Ascending aorta (tissue), 2 donors: ENCODE results near the gene MAN2A1. TPM values are rescaled to one million over a fixed set of nuclear protein-coding genes. Genes with fewer than 3 reads are reported as not detected.

Experiments
- DNase-seq, 2 donors: peaks; one replicate each; pipeline ENCODE4 v3.0.0-alpha.2; 2019; ENCODE audit warnings: low spot score in 2 of 2
- H3K27ac ChIP-seq, 2 donors: fragments of 200-600 bp; sonication (generic); one replicate each; pipeline ENCODE4 v1.5.1; 2016 to 2017; ENCODE audit warnings: mild to moderate bottlenecking in 1 of 2
- H3K27me3 ChIP-seq: fragments of 200-600 bp; sonication (generic); one replicate; pipeline ENCODE4 v1.5.1; 2017
- H3K36me3 ChIP-seq, 2 donors: fragments of 200-600 bp; sonication (generic); one replicate each; pipeline ENCODE4 v1.5.1; 2016
- H3K4me1 ChIP-seq, 2 donors: fragments of 200-600 bp; sonication (generic); one replicate each; pipeline ENCODE4 v1.5.1; 2016 to 2017; ENCODE audit warnings: mild to moderate bottlenecking in 1 of 2
- H3K4me3 ChIP-seq, 2 donors: fragments of 200-600 bp; sonication (generic); one replicate each; pipeline ENCODE4 v1.5.1; 2016 to 2017; ENCODE audit warnings: mild to moderate bottlenecking in 1 of 2
- H3K9me3 ChIP-seq, 2 donors: fragments of 200-600 bp; sonication (generic); one replicate each; pipeline ENCODE4 v1.5.1; 2016
- intact Hi-C: fragments of 100-400 bp; cut with DNase I; formaldehyde crosslinking; loops from one replicate; pipeline ENCODE4 v1.15.1; 2023
- total RNA-seq: library from RNA; depleted of rRNA; stranded (reverse); fragments of >200 nt; gene quantifications from one replicate; pipeline ENCODE4 v1.1.0, GENCODE V29; 2016
- TF ChIP-seq, protein P1 (sequence below), 3 experiments: fragments of 200-600 bp in 2 of 3; fragments of 450-650 bp in 1 of 3; sonication (generic) in 2 of 3; IDR thresholded peaks; one replicate each; pipeline ENCODE4 v1.5.1; 2016 to 2019; ENCODE audit warnings: antibody characterized with exemption in 3 of 3, mild to moderate bottlenecking in 1 of 3, moderate library complexity in 1 of 3

MAN2A1 gene
- total RNA-seq, 1 donor from 2014 or later = 37.0 TPM

DNA sequence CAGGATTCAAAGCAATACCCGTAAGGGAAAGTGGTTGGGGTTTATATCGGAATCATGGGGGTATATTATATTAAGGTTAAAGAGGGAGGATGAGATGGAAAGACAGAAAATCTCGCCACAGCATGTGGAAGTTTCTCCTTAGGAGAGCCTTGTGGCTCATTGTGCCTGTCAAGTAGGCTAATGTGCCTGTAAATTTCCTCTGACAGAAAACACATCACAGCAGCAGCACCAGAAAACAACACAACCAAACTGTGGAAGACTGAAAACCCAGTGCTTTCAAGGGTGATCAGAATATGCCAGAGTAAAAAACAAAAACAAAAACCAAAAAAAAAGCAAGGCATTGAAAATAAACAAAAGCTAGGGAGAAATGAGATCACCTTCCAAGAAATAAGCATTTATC lies 11.3 kb upstream of the MAN2A1 start:
- Histone ChIP-seq H3K36me3 (no peaks in the 10 kb centered on the region), H3K4me1 (no peaks in the 10 kb centered on the region), H3K27ac (no peak overlapping the region), H3K27me3 (no peaks in the 10 kb centered on the region), H3K9me3 (no peaks in the 10 kb centered on the region), H3K4me3 (no peak overlapping the region)
- intact Hi-C loops = no loop called here
- TF ChIP-seq, protein P1, sequence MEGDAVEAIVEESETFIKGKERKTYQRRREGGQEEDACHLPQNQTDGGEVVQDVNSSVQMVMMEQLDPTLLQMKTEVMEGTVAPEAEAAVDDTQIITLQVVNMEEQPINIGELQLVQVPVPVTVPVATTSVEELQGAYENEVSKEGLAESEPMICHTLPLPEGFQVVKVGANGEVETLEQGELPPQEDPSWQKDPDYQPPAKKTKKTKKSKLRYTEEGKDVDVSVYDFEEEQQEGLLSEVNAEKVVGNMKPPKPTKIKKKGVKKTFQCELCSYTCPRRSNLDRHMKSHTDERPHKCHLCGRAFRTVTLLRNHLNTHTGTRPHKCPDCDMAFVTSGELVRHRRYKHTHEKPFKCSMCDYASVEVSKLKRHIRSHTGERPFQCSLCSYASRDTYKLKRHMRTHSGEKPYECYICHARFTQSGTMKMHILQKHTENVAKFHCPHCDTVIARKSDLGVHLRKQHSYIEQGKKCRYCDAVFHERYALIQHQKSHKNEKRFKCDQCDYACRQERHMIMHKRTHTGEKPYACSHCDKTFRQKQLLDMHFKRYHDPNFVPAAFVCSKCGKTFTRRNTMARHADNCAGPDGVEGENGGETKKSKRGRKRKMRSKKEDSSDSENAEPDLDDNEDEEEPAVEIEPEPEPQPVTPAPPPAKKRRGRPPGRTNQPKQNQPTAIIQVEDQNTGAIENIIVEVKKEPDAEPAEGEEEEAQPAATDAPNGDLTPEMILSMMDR (IDR thresholded peaks at IDR 0.05) = no peak
- no peak for DNase-seq

DNA sequence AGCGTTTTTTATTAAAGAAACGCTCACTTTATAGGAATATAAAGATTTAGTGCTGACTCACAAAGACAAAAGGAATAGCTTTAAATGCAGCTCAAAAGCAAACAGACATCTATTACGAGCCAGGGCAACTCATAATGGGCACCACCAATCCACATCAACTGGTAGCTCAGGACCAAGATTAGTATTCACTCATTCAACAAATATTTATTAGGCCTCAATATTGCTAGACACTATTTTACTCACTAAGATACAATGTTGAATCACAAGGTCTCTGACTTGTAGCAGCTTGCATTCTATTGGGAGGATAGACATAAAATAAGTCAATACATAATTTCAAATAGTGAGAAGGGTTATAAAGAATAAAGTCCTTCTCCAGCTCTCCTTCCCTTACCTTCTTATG lies 8.0 kb upstream of the MAN2A1 start:
- no peak overlapping the region for H3K27ac ChIP-seq

DNA sequence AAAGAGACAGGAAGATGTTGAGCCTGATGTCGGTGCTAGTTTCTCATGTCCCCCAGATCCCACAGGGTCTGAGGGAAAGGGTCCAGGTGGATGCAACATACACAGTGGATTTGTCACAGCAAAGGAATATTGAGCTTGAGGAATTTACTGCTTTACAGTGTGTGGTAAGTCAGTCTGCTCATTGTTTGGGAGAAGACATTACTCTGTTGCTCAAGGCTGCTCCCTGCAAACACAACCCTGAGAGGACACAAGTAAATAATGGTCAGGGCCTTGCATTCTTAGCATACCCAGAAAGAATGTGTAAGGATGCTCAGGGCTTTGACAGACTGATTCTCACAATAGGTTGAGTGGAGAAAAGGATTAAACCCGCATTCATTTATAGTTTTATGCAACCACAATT lies 7.3 kb upstream of the MAN2A1 start:
- Histone ChIP-seq H3K9me3 (no peaks in the 10 kb centered on the region), H3K4me1 (no peaks in the 10 kb centered on the region), H3K36me3 (no peaks in the 10 kb centered on the region), H3K27me3 (no peaks in the 10 kb centered on the region), H3K4me3 (no peak overlapping the region), H3K27ac (no peak overlapping the region)
- no peak for DNase-seq
- intact Hi-C loops = no loop called here
- TF ChIP-seq, protein P1 (IDR thresholded peaks at IDR 0.05) = no peak

More for the DNA sequence above, 8.0 kb upstream of the MAN2A1 start:
- TF ChIP-seq, protein P1 (IDR thresholded peaks at IDR 0.05) = no peak
- DNase-seq = no peak
- Histone ChIP-seq H3K36me3 (no peaks in the 10 kb centered on the region), H3K4me3 (no peak overlapping the region), H3K27me3 (no peaks in the 10 kb centered on the region), H3K4me1 (no peaks in the 10 kb centered on the region), H3K9me3 (no peaks in the 10 kb centered on the region)
- intact Hi-C loops = no loop called here

DNA sequence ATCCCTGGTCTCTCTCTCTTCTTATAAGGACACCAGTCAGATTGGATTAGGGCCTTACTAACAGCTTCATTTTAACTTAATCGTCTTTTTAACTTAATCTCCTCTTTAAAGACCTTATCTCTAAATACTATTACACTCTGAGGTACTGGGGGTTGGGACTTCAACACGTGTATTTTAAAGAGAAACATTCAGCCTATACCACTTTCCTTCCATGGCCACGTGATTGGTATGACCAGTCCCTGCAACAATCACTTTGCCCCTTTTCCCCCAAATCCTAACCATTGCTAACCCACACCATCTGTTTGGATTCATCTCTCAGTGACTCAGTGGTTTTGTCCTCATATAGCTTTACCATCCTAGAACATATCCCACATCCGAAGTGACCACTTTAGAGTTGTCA lies 3.8 kb upstream of the MAN2A1 start:
- DNase-seq = no peak
- no peak overlapping the region for H3K27ac ChIP-seq
- H3K4me3 ChIP-seq = no peak overlapping the region
- H3K27me3 ChIP-seq = no peaks in the 10 kb centered on the region
- H3K4me1 ChIP-seq = no peaks in the 10 kb centered on the region
- intact Hi-C loops = loop anchor here (5.0 kb wide), 1 partner anchor 301 kb away; no protein-coding TSS in a partner anchor
- TF ChIP-seq, protein P1 (IDR thresholded peaks at IDR 0.05) = no peak
- peaks cover 0 to 4% of the 10 kb centered on the region in 2 donors for H3K9me3 ChIP-seq
- no peaks in the 10 kb centered on the region for H3K36me3 ChIP-seq

DNA sequence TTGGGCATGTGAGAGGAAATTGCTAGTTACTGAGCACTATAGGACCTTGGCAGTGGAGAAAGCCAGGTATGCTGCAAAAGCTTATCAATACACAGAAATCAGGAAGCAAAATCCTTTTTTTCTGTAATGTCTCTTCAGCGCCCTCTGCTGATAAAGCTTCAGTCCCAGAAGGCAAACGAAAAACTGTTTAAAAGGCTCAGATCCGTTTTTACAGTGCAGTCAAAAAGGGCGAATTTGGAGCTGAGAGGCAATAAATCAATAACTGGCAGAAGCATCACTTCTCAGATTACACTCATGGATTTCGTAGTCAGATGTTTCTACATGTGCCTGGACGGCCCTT lies 1.1 kb upstream of the MAN2A1 start:
- Histone ChIP-seq H3K27me3 (no peaks in the 10 kb centered on the region), H3K4me3 (peak overlapping the region; percentile 87 to 98), H3K4me1 (peaks cover 6 to 9% of the 10 kb centered on the region in 2 donors), H3K9me3 (peaks cover 0 to 4% of the 10 kb centered on the region in 2 donors), H3K27ac (peak overlapping the region; percentile 99 to 100), H3K36me3 (no peaks in the 10 kb centered on the region)
- TF ChIP-seq, protein P1 (IDR thresholded peaks at IDR 0.05) = peak in 2 of 3 experiments; percentile 19 to 35
- no peak for DNase-seq
- intact Hi-C loops = loop anchor here (5.0 kb wide), 1 partner anchor 299 kb away; no protein-coding TSS in a partner anchor
